Activated CD4-positive, CD25-positive, alpha-beta regulatory T cell treated with anti-CD3 and anti-CD28 coated beads, Interleukin-2, amount 50 U/mL, for 24 hours (primary cell): Measurements from ENCODE around the gene TNFSF15.
A peak's percentile ranks its signal among the peaks of the same experiment; 100 is the strongest.

Experiments
- ATAC-seq, 2 donors: fragments of 150-1000 bp; cut with Tn5 transposase; one replicate each; pipeline ENCODE4 v1.10.0; 2021; ENCODE audit warnings: mild to moderate bottlenecking in 1 of 2, moderate library complexity in 1 of 2

TNFSF15 gene

DNA sequence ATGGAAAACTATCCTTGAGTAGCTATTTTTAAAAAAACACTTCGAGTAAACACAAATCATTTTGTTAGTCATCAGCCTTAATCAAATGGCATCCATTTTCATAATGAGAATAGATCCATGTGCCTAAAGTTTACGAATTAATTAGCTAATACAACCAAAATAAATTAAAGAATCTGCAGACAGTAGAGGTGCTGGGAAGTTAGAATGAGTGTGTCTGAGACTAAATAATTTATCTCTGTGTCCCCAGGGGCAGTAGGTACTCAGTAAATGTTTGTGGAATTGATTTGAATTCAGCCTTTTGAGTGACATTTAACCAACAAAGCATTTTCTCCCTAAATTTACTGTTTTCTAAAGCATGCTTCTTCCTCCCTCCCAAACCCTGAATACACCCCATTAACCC lies 18.6 kb downstream of the TNFSF15 start:
- no peak for ATAC-seq

DNA sequence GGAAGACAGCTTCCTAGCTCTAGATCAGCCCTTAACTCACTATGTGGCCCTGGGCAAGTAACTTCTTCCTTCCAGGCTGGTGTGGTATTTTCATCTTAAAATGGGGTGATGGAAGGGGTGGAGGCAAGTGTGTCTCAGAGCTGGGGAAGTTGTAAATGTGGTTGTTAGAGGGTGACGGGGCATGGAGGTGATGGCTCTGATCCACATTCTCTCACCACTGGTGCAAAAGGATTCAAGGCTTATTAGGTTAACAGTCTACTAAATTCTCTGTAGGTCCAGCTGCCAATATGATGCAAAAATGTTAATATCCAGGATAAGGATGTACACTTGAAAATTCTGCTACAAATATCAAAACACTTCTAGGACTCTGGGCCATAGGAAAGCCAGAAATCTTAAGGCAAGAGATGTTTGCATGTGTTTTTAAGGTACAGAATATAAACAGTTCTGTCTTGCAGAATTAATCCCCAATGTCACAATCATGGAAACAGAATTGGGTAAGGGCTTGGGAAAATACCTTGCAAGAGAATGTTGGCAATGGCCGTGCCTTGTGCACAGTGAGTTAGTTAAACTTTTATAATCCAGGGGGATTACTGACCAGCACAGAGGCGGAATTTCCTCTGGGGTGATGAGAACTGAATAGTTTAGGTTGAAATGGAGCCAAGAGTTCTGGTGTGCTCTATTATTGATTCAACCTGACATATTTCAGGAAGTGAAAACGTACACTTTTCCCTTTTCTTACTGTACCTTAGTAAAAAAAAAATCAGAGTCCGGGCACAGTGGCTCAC lies 19.8 kb downstream of the TNFSF15 start:
- ATAC-seq, result no peak

DNA sequence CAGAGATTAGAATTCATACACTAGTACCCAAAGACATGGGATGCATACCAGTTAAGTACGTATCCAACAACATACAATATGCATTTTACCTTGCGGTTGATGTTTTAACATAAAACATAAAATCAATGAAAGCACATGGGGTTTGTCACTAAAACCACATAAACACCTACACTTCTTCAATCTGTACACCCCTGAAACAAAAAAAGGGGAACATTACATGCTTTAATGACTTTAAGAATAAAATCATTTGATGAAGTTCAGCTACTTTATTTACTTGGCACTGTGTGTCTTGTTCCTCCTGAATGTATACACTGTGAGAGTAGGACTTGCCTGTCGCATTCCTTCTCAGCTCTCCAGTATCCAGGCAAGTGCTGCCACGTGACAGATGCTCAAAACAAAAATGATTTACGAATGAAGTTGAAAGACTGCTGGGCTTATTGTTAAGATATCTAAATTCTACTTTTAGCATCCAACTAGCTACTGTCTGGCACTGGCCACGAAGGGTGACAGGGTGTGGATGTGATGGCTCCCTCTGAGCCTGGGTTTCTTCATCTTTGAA lies 21.0 kb downstream of the TNFSF15 start:
- ATAC-seq, result no peak

DNA sequence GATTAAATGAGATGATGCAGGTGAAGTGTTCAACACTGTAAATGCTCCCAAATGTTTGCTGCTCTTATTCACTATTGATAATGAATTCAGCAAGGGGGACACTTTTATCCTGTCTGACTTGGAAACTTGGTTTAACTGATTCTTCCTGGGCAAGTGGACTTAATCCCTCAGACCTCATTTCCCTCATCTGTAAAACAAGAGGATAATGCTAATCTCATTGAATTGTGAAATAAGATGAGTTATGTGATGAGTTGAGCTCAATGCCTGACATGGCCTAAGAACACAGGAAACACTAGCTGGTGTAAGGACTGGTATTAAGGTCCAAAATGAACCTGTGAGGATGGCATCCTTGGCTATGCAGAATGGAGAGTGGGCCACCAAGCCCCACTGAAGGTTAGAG lies 23.3 kb downstream of the TNFSF15 start:
- ATAC-seq, result no peak

DNA sequence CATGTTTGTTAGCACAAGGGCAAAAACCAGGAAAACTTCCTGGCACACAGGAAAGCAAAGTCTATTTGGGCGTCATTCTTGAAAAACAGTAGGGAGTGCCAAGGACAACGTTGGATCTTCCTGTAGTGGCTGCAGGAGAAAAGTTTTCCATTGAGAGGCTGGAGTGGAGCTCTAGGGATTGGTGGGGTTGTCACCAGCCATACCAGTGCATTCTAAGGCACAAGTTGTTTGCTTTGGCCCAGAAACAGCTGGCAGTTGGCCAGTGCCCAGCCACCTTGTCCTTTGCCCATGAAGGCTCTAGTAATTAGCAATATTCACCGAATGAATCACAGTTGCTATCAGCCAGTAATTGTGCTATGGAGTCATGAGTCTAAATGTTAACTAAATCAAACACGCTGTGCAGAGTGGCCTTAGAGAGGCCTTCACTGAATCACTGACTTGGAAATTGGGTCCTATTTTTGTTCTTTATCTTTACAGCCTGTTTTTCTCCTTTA lies 26.4 kb downstream of the TNFSF15 start:
- ATAC-seq, result no peak

DNA sequence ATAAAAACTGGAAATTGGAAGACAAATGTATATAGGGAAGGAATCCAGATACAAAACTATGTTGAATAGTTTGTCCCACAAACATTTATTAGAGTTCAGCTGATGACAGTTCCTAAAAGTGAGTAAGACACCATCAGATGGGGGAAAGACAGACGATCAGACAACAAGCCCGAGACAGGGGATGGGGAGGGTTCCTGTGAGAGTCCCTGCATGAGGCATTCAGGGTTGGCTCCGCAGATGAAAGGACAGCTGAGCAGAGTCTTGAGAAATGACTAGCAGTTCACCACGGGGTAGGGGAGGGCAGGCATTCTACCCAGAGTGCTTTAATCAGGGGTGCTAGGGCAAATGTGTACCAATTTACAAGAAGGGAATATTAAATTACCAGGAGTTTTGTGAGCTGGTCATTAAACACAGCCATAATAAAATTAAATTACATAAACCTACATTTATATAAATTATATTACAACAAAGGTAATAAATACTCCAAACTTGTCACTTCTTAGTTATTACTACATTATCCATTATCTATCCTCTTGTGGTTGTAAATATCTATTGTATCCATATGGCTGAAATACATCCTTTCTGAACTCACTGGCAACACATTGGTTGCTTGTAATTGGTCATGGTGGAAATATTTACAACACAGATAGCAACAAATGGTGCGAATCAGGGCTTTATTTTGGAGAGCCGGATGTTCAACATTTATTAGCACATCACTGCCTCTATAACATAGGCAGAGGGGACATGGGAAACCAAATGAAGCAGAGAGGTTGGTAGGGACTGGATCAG lies 27.8 kb downstream of the TNFSF15 start:
- ATAC-seq, result peak; percentile 74 to 88

DNA sequence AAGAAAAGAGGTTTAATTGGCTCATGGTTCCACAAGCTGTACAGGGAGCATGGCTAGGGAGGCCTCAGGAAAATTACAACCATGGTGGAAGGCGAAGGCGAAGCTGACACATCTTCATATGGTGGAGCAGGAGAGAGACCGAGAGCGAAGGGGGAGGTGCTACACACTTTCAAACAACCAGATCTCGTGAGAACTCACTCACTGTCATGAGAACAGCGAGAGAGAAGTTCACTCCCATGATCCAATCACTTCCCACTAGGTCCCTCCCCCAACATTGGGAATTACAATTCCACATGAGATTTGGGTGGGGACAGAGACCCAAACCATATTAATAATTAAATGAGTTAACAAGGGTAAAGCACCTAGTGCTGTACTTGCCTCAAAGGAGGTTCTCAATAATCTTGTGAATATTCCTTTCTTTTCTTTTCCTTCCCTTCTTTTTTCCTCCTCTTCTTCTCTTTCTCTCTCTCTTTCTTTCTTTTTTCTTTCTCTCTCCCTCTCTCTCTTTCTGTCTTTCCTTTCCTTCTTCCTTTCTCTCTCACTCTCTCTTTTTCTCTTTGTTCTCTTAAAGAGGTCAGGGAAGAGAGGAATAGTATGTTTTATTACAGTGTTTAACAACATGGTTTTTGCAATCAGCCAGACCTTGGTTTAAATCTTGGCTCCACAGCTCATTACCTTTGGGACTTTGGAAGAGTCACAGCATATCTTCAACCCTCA lies 29.0 kb downstream of the TNFSF15 start:
- no peak for ATAC-seq

DNA sequence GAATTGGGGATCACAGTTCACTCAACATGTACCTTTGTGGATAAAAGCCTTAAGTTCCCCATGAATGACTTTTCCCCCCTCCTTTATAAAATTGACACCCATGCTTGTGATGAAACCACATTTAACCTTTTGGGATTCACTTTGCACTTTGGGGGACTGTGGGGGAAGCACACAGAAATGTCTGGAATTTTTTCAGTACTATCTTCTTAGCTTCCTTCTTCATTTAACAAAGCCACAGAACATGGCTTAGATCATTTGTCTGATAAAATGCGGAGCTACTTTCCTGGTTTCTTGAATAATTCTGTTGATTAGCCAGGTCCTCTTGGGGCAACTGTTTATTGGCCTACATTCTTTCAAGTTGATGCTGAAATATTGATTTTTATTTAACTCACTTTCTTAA lies 29.9 kb downstream of the TNFSF15 start:
- ATAC-seq, result no peak

DNA sequence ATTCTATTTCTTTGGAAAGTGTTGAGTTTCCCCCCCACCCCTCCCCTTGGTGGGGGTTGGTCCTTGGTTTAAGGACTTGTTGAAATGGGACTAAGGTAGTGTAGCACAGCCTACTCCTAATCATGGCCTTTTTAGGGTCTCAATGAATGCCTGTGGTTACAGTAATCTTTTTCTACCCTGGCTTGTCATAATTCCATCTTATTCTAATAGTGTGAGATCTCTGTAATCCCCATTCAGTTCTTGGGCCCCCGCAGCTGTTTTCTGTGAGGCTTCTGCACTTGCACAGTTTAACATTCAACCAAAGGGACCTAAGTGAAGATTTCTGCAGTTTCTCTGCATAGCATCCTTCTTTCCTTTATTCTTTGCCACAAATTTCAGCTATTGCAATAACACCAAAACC lies 30.7 kb downstream of the TNFSF15 start:
- no peak for ATAC-seq

DNA sequence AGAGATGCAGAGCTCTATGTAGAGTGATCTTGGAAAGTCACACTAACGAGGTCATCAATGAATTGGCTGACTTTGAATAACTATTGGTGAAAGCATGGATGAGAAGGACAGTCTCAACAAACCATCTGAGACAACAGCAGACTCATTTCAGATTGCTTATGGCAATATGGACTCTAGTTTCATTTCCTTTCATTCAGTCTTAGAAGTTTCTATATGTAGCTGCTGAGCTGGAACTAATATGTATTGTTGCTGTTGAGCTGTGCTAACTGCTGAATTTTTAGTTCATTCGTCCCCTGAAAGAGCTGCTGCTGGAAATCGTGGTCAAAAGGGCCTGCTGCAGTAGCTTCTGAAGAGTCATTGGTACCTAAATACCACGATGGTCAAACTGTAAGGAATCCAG lies 31.3 kb downstream of the TNFSF15 start:
- no peak for ATAC-seq

DNA sequence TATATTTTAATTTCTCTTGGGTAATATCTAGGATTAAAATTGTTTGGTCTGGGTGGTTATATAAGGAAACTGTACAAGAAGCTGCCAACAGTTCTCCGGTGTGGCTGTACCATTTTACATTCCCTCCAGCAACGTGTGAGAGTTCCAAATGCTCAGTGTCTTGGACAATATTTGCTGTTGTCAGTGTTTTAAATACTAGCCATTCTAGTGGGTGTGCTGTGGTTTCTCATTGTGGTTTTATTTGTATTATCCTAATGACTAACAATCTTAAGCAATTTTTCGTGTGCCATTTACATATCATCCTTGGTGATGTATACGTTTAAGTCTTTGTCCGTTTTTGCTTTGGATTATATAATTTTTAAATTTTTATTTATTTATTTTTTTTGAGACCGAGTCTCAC lies 34.0 kb downstream of the TNFSF15 start:
- no peak for ATAC-seq

DNA sequence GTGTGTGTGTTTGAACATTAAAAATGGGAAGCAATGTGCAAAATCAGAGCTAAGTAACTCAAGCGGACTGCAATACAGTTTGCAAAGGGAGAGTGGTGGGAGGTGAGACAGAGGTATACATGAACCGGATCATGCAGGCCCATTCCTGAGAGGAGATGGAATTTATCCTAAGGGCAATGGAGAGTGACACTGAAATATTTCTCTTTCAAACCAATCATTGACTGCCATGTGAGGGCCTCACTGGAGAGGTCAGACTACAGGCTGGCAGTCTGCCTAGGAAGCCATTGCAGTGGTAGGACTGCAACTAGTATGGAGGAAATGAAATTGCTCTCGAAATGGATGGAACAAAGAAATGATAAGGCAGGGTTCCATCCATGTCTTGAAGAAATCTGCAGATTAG lies 34.8 kb downstream of the TNFSF15 start:
- ATAC-seq, result no peak

DNA sequence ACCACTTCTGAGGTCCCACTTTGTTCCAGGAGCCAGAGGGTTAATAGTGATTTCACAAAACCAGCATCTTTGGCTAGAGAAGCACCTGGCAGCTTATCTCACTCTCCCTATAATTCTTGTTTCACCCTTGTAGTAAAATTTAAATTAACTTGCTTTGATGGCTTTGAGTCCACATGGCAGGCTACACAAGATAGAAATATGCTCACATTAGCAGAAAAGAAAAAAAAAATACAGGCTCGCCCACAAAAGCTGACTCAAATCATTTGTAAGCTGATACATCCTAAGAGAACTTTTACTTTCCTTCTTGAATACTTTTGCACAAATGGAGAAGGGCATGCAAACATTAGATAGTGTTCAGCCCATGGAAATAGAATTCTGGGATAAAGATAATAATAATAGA lies 36.2 kb downstream of the TNFSF15 start:
- peak in 1 of 2 donors; percentile 10 for ATAC-seq

DNA sequence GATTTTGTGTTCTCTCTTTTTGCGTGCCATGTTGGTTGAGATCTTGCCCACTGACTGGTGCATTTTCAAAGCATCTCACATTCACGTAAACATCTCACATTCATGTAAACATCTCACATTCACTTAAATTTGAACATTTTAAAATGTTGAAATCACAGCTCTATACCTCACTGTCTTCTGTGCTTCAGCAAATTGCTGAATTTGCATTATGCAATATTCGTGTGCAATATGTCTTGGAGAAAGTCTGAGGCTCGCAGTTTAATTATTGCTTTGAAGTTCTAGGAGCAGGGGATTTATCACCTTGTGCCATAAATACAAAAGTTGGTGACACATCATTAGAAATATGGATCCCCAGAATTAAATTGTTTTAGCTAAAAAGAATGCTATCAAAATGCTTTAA lies 42.6 kb downstream of the TNFSF15 start:
- ATAC-seq, result no peak

DNA sequence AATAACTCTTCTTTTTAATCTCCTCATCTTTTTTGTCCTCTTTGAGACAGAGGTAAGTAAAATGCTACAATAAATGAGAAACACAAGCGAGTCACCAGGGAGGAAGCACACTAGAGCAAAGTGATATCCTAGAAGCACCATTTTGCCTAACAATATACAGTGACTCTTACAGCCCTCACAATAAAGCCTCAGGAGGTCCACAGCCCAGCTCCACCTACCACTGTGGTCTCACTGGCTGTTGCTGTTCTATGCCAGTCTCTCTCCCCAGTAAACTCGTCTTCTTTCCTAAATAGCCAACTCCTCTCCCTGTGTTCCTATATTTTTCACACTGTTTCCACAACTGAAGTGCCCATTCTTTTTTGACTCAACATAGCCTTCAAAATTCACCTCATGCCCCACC lies 44.3 kb downstream of the TNFSF15 start:
- ATAC-seq, result no peak

DNA sequence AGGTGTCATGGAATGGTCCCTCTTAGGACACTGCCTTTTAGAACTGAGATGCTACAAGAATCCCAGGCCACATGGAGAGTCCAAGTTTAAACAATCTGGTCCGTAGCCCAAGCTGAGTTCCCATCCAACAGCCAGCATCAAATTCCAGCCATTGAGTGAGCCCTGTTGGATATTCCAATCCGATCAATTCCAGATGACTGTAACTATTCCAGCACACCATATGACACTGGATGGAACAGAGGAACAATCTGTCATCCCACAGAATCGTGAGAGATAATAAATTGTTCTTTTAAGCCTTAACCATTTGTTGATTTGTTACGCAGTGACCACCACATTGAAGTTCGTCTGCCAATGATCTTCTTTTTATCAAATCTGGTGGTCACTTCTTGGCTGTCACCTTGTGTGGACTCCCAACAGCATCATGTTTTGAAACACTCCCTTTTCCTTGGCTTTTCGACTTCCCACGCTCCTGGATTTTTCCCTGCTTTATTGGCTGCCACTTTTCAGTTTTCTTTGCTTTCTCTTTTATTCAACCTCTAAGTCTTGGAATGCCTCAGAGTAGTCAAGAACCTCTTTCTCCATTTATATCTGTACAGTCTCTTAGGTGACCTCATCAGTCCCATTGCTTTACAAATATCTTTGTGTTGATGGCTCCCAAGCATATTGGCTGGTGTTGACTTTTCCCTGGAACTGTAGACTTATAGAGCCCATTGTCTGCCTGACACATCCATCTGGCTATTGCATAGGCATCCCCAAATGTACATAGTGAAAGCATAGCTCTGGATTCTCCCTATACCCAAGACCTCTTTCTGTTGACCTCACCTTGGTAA lies 46.1 kb downstream of the TNFSF15 start:
- ATAC-seq, result no peak

DNA sequence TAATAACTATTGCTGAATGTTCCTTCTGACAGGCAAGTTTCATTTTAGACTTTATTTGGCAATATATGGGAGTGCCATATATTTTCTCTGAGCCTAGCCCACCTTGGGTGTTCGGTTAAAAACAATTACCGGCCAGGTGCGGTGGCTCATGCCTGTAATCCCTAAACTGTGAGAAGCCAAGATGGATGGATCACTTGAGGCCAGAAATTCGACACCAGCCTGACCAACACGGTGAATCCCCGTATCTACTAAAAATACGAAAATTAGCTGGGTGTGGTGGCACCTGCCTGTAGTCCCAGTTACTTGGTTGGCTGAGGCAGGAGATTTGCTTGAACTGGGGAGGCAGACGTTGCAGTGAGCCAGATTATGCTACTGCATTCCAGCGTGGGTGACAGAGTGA lies 47.9 kb downstream of the TNFSF15 start:
- no peak for ATAC-seq

DNA sequence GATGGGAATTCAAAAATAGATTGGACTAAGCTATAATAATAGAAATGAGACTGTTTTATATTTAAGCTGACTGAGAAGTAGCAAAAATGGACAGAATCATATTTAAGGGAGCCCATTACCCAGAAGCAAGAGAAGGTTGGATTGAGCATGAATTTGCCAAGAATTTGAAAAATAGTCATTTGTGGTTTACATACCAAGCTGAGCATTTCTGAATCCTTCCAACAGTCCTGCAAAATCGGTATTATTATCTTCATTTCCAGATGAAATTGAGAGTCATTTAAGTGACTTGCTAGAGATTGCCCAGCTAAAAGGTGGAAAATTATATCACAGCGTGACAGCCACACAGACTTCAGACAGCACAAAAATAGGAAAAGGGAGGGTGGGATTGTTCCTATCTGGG lies 48.4 kb downstream of the TNFSF15 start:
- no peak for ATAC-seq

DNA sequence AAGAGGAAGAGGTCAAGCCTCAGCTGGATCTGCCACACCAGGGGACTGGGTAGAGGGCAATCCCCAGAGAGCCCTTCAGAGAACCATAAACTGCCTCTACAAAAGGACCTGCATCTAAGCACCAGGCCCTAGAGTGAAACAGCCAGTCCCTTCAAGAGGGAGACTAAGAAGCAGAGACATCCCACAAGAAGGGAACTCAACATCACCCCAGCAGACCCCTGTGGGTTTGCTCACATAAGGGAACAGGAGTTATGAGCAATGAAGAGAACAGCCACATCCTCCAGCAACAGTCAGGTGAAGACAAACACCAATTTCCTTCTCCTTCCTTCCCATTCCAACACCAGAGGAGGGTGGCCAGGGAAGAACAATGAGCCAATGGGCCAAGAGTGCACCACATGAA lies 48.9 kb downstream of the TNFSF15 start:
- ATAC-seq, result no peak

DNA sequence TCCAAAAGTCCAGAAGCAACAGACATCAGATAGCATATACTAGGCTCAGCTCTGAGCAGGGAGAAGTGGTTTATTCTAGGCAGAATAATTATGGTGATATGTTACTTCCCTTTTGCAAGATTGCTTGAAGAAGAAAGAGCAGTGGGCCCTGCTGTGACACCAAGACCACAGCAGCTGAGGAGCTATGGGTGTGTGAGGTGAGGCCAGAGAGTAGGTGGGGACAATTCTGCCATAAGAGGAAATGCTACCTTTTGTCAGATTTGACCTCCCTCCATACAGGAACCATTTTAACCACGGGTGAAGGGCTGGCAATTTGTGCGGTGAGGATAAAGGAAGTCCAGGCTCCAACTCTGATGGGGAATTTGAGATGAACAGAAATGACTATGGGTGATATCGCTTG lies 51.3 kb downstream of the TNFSF15 start:
- ATAC-seq, result peak; percentile 33 to 46

DNA sequence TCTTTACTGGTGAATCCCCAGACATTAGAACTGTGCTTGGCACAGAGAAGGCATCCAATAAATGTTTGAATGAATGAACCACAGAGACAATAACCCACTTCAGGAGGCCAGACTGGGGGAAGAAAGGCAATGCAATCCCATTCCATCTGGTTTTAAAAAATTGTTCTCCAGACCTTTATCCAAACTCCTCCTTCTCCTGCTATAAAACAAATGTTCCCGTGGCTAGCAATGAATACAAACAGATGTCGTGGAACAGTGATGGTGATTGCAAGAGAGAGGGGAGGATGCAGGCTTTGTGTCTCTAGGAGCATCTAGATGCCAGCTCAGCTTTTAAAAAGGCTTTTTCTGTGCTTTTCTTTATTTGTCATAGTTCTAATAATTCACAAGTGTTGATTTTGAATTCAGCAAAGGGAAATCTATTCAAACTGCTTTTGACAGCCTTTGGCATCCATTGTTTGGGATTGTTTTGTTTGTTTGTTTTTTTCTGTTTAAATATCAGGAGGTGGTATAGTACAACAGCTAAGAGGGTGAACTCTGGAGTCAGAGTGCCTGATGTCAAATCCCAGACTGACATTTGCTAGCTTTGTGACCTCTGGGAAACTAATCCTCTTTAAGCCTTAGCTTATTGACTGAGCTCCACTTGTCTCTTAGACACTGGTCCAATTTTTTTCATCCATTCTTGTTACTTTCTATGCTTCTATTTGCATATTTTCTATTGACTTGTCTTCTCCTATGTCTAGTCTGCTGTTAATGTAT lies 59.1 kb downstream of the TNFSF15 start:
- ATAC-seq, result no peak
